ENCODE data around the gene SPC24. TPM values are rescaled to one million over a fixed set of nuclear protein-coding genes. Genes with fewer than 3 reads are reported as not detected.
A peak's percentile ranks its signal among the peaks of the same experiment; 100 is the strongest.
"Not testable (repeated sequence)": the region's sequence is repeated elsewhere in the genome, so short reads cannot be mapped to it uniquely, and the experiment has no call there.

The SPC24 gene
- total RNA-seq, 1 donor from 2014 or later: 4.3 TPM

- DNase-seq (ENCODE audit: low spot score): no peak
These were observed 24.1 kb downstream of the SPC24 start for GRCh38 chr19:11131471-11131870.

- DNase-seq (ENCODE audit: low spot score): peak; percentile 58
These were observed 24.6 kb downstream of the SPC24 start for GRCh38 chr19:11130824-11131455.

- DNase-seq (ENCODE audit: low spot score): no peak
These were observed 27.7 kb downstream of the SPC24 start for GRCh38 chr19:11127905-11128304.

- peak; percentile 75 for DNase-seq (ENCODE audit: low spot score)
These were observed 29.4 kb downstream of the SPC24 start for GRCh38 chr19:11125994-11126685.

GRCh38 chr19:11124157-11124556 is 31.4 kb downstream of the SPC24 start:
- DNase-seq (ENCODE audit: low spot score): not testable (repeated sequence)

- no peak for DNase-seq (ENCODE audit: low spot score)
These were observed 32.5 kb downstream of the SPC24 start for GRCh38 chr19:11123114-11123513.

GRCh38 chr19:11121963-11122362 is 33.6 kb downstream of the SPC24 start:
- not testable (repeated sequence) for DNase-seq (ENCODE audit: low spot score)

- DNase-seq (ENCODE audit: low spot score): no peak
These were observed 39.1 kb downstream of the SPC24 start for GRCh38 chr19:11116507-11116906.

GRCh38 chr19:11115895-11116446 is 39.6 kb downstream of the SPC24 start:
- DNase-seq (ENCODE audit: low spot score): no peak

- no peak for DNase-seq (ENCODE audit: low spot score)
These were observed 40.5 kb downstream of the SPC24 start for GRCh38 chr19:11115042-11115441.

- DNase-seq (ENCODE audit: low spot score): no peak
These were observed 42.4 kb downstream of the SPC24 start for GRCh38 chr19:11113140-11113708.

- DNase-seq (ENCODE audit: low spot score): no peak
These were observed 43.8 kb downstream of the SPC24 start for GRCh38 chr19:11111771-11112144.

- DNase-seq (ENCODE audit: low spot score): no peak
These were observed 44.3 kb downstream of the SPC24 start for GRCh38 chr19:11111117-11111770.

GRCh38 chr19:11108746-11109145 is 46.8 kb downstream of the SPC24 start:
- DNase-seq (ENCODE audit: low spot score): no peak

GRCh38 chr19:11106477-11106876 is 49.1 kb downstream of the SPC24 start:
- DNase-seq (ENCODE audit: low spot score): no peak

GRCh38 chr19:11105014-11105636 is 50.5 kb downstream of the SPC24 start:
- DNase-seq (ENCODE audit: low spot score): no peak

GRCh38 chr19:11103667-11104066 is 51.9 kb downstream of the SPC24 start:
- not testable (repeated sequence) for DNase-seq (ENCODE audit: low spot score)

GRCh38 chr19:11102944-11103343 is 52.6 kb downstream of the SPC24 start:
- DNase-seq (ENCODE audit: low spot score): no peak

- DNase-seq (ENCODE audit: low spot score): no peak
These were observed 54.5 kb downstream of the SPC24 start for GRCh38 chr19:11101057-11101456.

- DNase-seq (ENCODE audit: low spot score): no peak
These were observed 55.5 kb downstream of the SPC24 start for GRCh38 chr19:11100049-11100448.

- no peak for DNase-seq (ENCODE audit: low spot score)
These were observed 56.7 kb downstream of the SPC24 start for GRCh38 chr19:11098861-11099260.

- no peak for DNase-seq (ENCODE audit: low spot score)
These were observed 57.3 kb downstream of the SPC24 start for GRCh38 chr19:11098327-11098726.
